ENCODE results near the gene ACCSL.

The ACCSL gene

GRCh38 chr11:44011797-44012196 lies 36.0 kb upstream of the ACCSL start:
- H3K4me3 ChIP-seq (ENCODE audit: low read length), result no peak overlapping the region
- no peak for TF ChIP-seq ZNF274 (IDR thresholded peaks at IDR 0.05; ENCODE audit: low read depth, low read length)

- no peak for TF ChIP-seq ZNF274 (IDR thresholded peaks at IDR 0.05; ENCODE audit: low read depth, low read length)
- H3K4me3 ChIP-seq (ENCODE audit: low read length), result no peak overlapping the region
Observed at GRCh38 chr11:44014968-44015623, 32.7 kb upstream of the ACCSL start.

GRCh38 chr11:44015624-44016007 lies 32.2 kb upstream of the ACCSL start:
- H3K4me3 ChIP-seq (ENCODE audit: low read length), result no peak overlapping the region
- TF ChIP-seq ZNF274 (IDR thresholded peaks at IDR 0.05; ENCODE audit: low read depth, low read length), result no peak

GRCh38 chr11:44016131-44016530 lies 31.6 kb upstream of the ACCSL start:
- no peak for TF ChIP-seq ZNF274 (IDR thresholded peaks at IDR 0.05; ENCODE audit: low read depth, low read length)
- H3K4me3 ChIP-seq (ENCODE audit: low read length), result no peak overlapping the region

- H3K4me3 ChIP-seq (ENCODE audit: low read length), result no peak overlapping the region
Observed at GRCh38 chr11:44016546-44017442, 31.0 kb upstream of the ACCSL start.

GRCh38 chr11:44017443-44018126 lies 30.2 kb upstream of the ACCSL start:
- no peak for TF ChIP-seq ZNF274 (IDR thresholded peaks at IDR 0.05; ENCODE audit: low read depth, low read length)
- no peak overlapping the region for H3K4me3 ChIP-seq (ENCODE audit: low read length)

More at GRCh38 chr11:44016546-44017442, 31.0 kb upstream of the ACCSL start:
- TF ChIP-seq ZNF274 (IDR thresholded peaks at IDR 0.05; ENCODE audit: low read depth, low read length), result no peak

GRCh38 chr11:44018127-44018521 lies 29.7 kb upstream of the ACCSL start:
- no peak overlapping the region for H3K4me3 ChIP-seq (ENCODE audit: low read length)
- no peak for TF ChIP-seq ZNF274 (IDR thresholded peaks at IDR 0.05; ENCODE audit: low read depth, low read length)

- no peak for TF ChIP-seq ZNF274 (IDR thresholded peaks at IDR 0.05; ENCODE audit: low read depth, low read length)
Observed at GRCh38 chr11:44018829-44019228, 29.0 kb upstream of the ACCSL start.

GRCh38 chr11:44024977-44025376 lies 22.8 kb upstream of the ACCSL start:
- no peak for TF ChIP-seq ZNF274 (IDR thresholded peaks at IDR 0.05; ENCODE audit: low read depth, low read length)
- H3K4me3 ChIP-seq (ENCODE audit: low read length), result no peak overlapping the region

More at GRCh38 chr11:44018829-44019228, 29.0 kb upstream of the ACCSL start:
- no peak overlapping the region for H3K4me3 ChIP-seq (ENCODE audit: low read length)

GRCh38 chr11:44025727-44026126 lies 22.1 kb upstream of the ACCSL start:
- no peak for TF ChIP-seq ZNF274 (IDR thresholded peaks at IDR 0.05; ENCODE audit: low read depth, low read length)

GRCh38 chr11:44028401-44028800 lies 19.4 kb upstream of the ACCSL start:
- no peak overlapping the region for H3K4me3 ChIP-seq (ENCODE audit: low read length)
- TF ChIP-seq ZNF274 (IDR thresholded peaks at IDR 0.05; ENCODE audit: low read depth, low read length), result no peak

More at GRCh38 chr11:44025727-44026126, 22.1 kb upstream of the ACCSL start:
- H3K4me3 ChIP-seq (ENCODE audit: low read length), result no peak overlapping the region

- TF ChIP-seq ZNF274 (IDR thresholded peaks at IDR 0.05; ENCODE audit: low read depth, low read length), result no peak
- no peak overlapping the region for H3K4me3 ChIP-seq (ENCODE audit: low read length)
Observed at GRCh38 chr11:44028816-44029506, 18.8 kb upstream of the ACCSL start.

GRCh38 chr11:44029507-44029845 lies 18.3 kb upstream of the ACCSL start:
- no peak overlapping the region for H3K4me3 ChIP-seq (ENCODE audit: low read length)
- TF ChIP-seq ZNF274 (IDR thresholded peaks at IDR 0.05; ENCODE audit: low read depth, low read length), result no peak

Data from GM08714 (cell line).